ENCODE measurements around the gene ASB9.

DNA sequence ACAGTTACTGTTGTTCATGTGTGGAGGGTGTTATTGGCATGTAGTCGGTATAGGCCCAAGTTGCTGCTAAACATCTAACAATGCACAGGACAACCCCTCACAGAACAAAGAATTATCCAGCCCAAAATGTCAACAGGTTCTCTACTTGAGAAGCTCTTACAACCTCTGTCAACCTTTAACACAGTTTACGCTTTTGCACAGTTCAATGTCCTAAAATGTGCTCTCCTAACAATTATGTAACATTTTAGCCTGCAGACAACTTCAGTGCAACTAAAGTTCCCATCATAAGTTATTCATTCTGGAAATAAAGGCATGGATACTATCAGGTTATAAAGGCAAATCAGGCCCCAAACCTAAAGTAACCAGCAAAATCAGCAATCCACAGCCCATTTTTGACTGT lies 66.2 kb downstream of the ASB9 start:
- TF ChIP-seq, protein P1, sequence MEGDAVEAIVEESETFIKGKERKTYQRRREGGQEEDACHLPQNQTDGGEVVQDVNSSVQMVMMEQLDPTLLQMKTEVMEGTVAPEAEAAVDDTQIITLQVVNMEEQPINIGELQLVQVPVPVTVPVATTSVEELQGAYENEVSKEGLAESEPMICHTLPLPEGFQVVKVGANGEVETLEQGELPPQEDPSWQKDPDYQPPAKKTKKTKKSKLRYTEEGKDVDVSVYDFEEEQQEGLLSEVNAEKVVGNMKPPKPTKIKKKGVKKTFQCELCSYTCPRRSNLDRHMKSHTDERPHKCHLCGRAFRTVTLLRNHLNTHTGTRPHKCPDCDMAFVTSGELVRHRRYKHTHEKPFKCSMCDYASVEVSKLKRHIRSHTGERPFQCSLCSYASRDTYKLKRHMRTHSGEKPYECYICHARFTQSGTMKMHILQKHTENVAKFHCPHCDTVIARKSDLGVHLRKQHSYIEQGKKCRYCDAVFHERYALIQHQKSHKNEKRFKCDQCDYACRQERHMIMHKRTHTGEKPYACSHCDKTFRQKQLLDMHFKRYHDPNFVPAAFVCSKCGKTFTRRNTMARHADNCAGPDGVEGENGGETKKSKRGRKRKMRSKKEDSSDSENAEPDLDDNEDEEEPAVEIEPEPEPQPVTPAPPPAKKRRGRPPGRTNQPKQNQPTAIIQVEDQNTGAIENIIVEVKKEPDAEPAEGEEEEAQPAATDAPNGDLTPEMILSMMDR (IDR thresholded peaks at IDR 0.05), result no peak
- TF ChIP-seq POLR2A (IDR thresholded peaks at IDR 0.05), result no peak
